Activated CD4-positive, alpha-beta T cell treated with anti-CD3 and anti-CD28 coated beads for 36 hours (primary cell): Measurements from ENCODE around the gene SNPH. TPM values are rescaled to one million over a fixed set of nuclear protein-coding genes. Genes with fewer than 3 reads are reported as not detected.
"Not testable (repeated sequence)": the region's sequence is repeated elsewhere in the genome, so short reads cannot be mapped to it uniquely, and the experiment has no call there.

Experiments used
- ATAC-seq: fragments of 200-7000 bp; cut with Tn5 transposase; one replicate; pipeline ENCODE4 v1.10.0; 2021; ENCODE audit warnings: mild to moderate bottlenecking, moderate library complexity
- CTCF ChIA-PET: fragments of 350-600 bp; sonication (Branson Sonifier 250); formaldehyde crosslinking; loops from one replicate; lab custom pipeline; 2021; ENCODE audit warnings: antibody characterized with exemption; lab: Charles Lee
- POLR2A ChIA-PET: fragments of 350-600 bp; sonication (Branson Sonifier 250); formaldehyde crosslinking; loops from one replicate; lab custom pipeline; 2021; ENCODE audit warnings: antibody characterized with exemption, inconsistent platforms; lab: Charles Lee
- DNase-seq: peaks from one replicate; pipeline ENCODE4 v3.0.0-alpha.2; 2020
- H3K27ac Mint-ChIP-seq: one replicate; pipeline ENCODE4 v1.8.0; 2021; ENCODE audit warnings: mixed read lengths
- H3K27me3 Mint-ChIP-seq: one replicate; pipeline ENCODE4 v1.8.0; 2021; ENCODE audit warnings: mixed read lengths
- H3K36me3 Mint-ChIP-seq: one replicate; pipeline ENCODE4 v1.8.0; 2021; ENCODE audit warnings: low read depth, mixed read lengths
- H3K4me1 Mint-ChIP-seq: one replicate; pipeline ENCODE4 v1.8.0; 2021; ENCODE audit warnings: mixed read lengths
- H3K4me3 Mint-ChIP-seq: one replicate; pipeline ENCODE4 v1.8.0; 2021; ENCODE audit warnings: mild to moderate bottlenecking, moderate library complexity, mixed read lengths
- H3K9me3 Mint-ChIP-seq: one replicate; pipeline ENCODE4 v1.8.0; 2021; ENCODE audit warnings: low read depth, mixed read lengths
- intact Hi-C, 2 experiments: fragments of 100-400 bp; cut with DNase I in 1 of 2; cut with micrococcal nuclease in 1 of 2; formaldehyde crosslinking; loops; one replicate each; pipeline versions ENCODE4 v1.14.2 to v1.15.1; 2022 to 2024; cut with DNase I, micrococcal nuclease
- total RNA-seq, 2 experiments: library from RNA; stranded (reverse); gene quantifications; one replicate each; pipeline ENCODE4 v1.2.3, GENCODE V29; 2021

Gene SNPH, protein sequence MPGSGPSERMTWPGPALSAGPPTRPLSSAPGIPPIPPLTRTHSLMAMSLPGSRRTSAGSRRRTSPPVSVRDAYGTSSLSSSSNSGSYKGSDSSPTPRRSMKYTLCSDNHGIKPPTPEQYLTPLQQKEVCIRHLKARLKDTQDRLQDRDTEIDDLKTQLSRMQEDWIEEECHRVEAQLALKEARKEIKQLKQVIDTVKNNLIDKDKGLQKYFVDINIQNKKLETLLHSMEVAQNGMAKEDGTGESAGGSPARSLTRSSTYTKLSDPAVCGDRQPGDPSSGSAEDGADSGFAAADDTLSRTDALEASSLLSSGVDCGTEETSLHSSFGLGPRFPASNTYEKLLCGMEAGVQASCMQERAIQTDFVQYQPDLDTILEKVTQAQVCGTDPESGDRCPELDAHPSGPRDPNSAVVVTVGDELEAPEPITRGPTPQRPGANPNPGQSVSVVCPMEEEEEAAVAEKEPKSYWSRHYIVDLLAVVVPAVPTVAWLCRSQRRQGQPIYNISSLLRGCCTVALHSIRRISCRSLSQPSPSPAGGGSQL
- 1 to 10 TPM; 2.5 to 2.9 TPM for total RNA-seq

DNA sequence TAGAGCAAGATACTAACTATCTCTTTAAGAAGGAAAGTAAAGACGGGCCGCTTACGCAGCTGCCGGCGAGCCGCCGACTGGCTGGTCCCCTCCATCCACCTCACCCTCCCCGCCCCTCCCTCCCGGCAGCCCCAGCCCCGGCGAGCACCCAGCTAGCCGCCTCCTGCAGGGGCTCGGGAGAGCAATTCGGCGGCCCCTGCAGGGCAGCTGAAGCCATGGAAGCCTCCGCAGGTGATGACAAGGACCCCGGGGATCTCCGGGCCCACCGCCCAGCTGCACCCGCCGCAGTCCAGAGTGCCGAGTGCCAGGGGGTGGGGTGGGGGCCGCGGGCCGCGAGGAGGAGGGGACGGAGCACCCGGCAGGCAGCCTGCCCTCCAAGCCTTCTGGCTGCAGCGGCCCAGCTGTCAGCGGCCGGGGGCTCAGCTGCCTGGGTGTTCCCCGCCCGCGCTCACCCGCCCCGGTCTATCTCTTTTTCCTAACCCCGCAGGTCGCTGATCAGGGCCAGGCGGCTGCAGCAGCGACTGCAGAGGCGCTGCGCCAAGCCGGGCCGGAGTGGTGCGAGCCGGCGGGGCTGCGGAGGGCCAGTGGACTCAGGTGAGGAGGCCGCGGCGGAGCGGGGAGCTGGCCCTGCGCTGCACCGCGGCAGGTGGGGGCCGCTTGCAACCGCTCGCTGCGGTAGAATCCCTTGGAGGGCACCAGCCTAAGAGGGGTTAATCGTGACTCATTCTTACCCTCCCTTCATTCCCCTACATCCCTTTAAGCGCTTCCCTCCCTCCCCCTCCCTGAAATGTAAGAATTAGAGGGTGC is at the start of gene SNPH:
TSS of gene SNPH (plus strand) at position 128 of the 807 bp plus-strand sequence. CDS start 29,946 bp downstream, outside the sequence.
- DNase-seq, result peak; percentile 86
- intact Hi-C loops, result loop anchor here (1.0 to 10.0 kb wide), 5 partner anchors 34 to 468 kb away; partner anchors contain the start of genes NSFL1C (in 1 of the 2) and RAD21L1 (in 1 of the 2)
- H3K4me1 Mint-ChIP-seq, result peaks cover 46% of the 10 kb centered on the region
- H3K9me3 Mint-ChIP-seq, result peaks cover 3% of the 10 kb centered on the region
- H3K27ac Mint-ChIP-seq, result peak within 1 kb of the TSS; percentile 66
- POLR2A ChIA-PET, result interaction anchor here (0.9 kb wide), 1 partner anchor 61 kb away, joined by 3 read pairs; no protein-coding TSS in a partner anchor
- no peaks in the 10 kb centered on the region for H3K27me3 Mint-ChIP-seq
- CTCF ChIA-PET, result interaction anchor here (0.8 to 0.9 kb wide), 2 partner anchors 53 to 158 kb away, joined by 3 read pairs; no protein-coding TSS in a partner anchor
- H3K36me3 Mint-ChIP-seq, result peaks cover 4% of the 10 kb centered on the region
- ATAC-seq, result peak; percentile 91
- H3K4me3 Mint-ChIP-seq, result peak within 1 kb of the TSS; percentile 78

DNA sequence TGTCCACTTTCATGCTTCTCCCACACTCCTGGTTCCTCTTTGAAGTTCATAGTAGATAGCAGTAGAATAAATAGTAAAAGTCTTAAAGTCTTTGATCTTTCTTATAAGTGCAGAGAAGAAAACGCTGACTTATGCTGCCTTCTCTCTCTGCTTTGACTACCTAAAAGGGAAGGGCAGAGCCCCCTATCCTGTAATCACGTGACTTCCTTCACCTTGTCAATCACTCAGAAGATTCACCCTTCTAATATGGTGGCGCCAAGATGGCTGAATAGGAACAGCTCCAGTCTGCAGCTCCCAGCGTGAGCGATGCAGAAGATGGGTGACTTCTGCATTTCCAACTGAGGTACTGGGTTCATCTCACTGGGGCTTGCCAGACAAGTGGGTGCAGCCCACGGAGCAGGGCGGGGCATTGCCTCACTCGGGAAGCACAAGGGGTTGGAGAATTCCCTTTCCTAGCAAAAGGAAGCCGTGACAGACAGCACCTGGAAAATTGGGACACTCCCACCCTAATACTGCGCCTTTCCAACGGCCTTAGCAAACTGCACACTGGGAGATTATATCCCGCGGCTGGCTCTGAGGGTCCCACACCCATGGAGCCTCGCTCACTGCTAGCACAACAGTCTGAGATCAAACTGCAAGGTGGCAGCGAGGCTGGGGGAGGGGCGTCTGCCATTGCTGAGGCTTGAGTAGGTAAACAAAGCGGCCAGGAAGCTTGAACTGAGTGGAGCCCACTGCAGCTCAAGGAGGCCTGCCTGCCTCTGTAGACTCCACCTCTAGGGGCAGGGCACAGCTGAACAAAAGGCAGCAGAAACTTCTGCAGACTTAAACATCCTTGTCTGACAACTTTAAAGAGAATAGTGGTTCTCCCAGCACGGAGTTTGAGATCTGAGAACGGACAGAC is 49.3 kb upstream of the SNPH start:
- intact Hi-C loops, POLR2A ChIA-PET: not testable (repeated sequence)

DNA sequence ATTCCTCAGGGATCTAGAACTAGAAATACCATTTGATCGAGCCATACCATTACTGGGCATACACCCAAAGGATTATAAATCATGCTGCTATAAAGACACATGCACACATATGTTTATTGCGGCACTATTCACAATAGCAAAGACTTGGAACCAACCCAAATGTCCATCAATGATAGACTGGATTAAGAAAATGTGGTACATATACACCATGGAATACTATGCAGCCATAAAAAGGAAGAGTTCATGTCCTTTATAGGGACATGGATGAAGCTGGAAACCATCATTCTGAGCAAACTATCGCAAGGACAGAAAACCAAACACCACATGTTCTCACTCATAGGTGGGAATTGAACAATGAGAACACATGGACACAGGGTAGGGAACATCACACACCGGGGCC is 43.3 kb upstream of the SNPH start:
- intact Hi-C loops, H3K4me3 Mint-ChIP-seq, CTCF ChIA-PET, H3K27me3 Mint-ChIP-seq, H3K27ac Mint-ChIP-seq, ATAC-seq, H3K9me3 Mint-ChIP-seq, DNase-seq, H3K36me3 Mint-ChIP-seq: not testable (repeated sequence)
- POLR2A ChIA-PET, result interaction anchor here (0.7 kb wide), 1 partner anchor 17 kb away, joined by 3 read pairs; no protein-coding TSS in a partner anchor
- peaks cover 13% of the 10 kb centered on the region for H3K4me1 Mint-ChIP-seq

More for the DNA sequence above, 49.3 kb upstream of the SNPH start:
- peaks cover 38% of the 10 kb centered on the region for H3K4me1 Mint-ChIP-seq
- not testable (repeated sequence) for ATAC-seq, DNase-seq, H3K9me3 Mint-ChIP-seq, H3K4me3 Mint-ChIP-seq, H3K36me3 Mint-ChIP-seq, H3K27me3 Mint-ChIP-seq
- H3K27ac Mint-ChIP-seq, result peak overlapping the region; percentile 2
- CTCF ChIA-PET, result interaction anchor here (0.7 kb wide), 1 partner anchor 401 kb away, joined by 4 read pairs; no protein-coding TSS in a partner anchor

DNA sequence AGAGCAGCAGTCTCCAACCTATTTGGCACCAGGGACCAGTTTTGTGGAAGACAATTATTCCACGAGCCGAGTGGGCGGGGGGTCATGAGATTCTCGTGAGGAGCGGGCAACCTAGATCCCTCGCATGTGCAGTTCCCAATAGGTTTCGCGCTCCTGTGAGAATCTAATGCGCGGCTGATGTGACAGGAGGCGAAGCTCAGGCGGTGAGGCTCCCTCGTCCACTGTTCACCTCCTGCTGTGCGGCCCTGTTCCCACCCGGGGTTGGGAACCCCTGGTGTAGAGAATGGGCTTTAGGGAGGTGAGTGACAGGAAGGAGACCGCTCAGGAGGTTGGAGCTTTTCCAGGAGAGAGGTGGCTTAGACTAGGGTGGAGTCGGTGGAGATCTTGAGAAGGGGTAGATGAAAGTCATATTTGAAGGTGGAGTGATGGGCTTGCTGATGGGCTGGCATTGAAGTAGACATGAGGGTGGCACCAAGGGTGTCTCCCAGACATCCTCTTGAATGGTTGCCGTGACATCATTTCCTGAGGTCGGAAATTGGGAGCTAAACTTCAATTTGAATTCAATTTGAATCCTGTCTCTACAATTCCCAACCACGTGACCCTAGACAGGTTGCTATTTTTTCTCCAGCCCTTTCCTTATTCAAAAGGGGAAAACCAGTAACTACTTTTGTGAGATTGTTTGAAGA is 41.7 kb upstream of the SNPH start:
- peaks cover 2% of the 10 kb centered on the region for H3K36me3 Mint-ChIP-seq
- DNase-seq (no peak), ATAC-seq (no peak)
- peaks cover 11% of the 10 kb centered on the region for H3K4me1 Mint-ChIP-seq
- peaks cover 4% of the 10 kb centered on the region for H3K27me3 Mint-ChIP-seq
- peak overlapping the region; percentile 26 for H3K4me3 Mint-ChIP-seq
- no peak overlapping the region for H3K27ac Mint-ChIP-seq
- intact Hi-C loops, result loop anchor here in 1 of 2 experiments (2.0 kb wide), 1 partner anchor 392 kb away; the partner anchor contains the start of gene FAM110A
- ChIA-PET CTCF (interaction anchor here (0.7 to 1.6 kb wide), 4 partner anchors 9 to 70 kb away, joined by 3 to 5 read pairs (median 3); no protein-coding TSS in a partner anchor), POLR2A (no interaction called here)
- H3K9me3 Mint-ChIP-seq, result peaks cover 5% of the 10 kb centered on the region

DNA sequence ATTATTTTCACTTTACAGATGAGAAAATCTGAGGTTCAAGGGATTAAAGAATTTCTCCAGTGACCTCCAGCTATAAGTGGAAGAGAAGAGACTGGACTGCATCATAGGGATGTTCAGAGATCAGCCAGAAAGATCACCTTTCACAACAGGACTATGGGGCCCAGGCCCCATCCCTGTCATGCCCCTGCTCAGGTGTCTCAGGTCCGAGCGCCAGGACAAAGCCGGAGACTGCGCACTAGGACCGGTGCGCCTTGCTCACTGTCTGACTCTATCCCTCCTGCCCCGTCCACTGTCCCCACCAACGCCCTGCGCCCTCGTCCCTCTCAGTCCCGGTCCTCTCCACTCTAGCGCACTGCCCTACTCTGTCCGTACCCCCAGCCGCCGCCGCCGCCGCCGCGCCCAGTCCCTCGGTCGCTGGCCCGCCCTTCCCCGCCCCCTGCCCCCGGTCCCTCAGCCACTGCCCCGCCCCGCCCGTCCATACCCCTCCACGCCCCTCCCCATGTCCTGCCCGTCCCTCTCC is 40.8 kb upstream of the SNPH start:
- ChIA-PET CTCF (interaction anchor here (0.6 to 1.6 kb wide), 4 partner anchors 10 to 109 kb away, joined by 3 to 5 read pairs (median 3); no protein-coding TSS in a partner anchor), POLR2A (no interaction called here)
- ATAC-seq (no peak), DNase-seq (no peak)
- intact Hi-C loops, result loop anchor here (1.0 to 5.0 kb wide), 9 partner anchors 10 to 877 kb away; partner anchors contain the start of genes CSNK2A1 (in 1 of the 2), FAM110A (in 1 of the 2), FKBP1A (in 1 of the 2) and NSFL1C (in 1 of the 2)
- Mint-ChIP-seq H3K36me3 (peaks cover 2% of the 10 kb centered on the region), H3K27ac (no peak overlapping the region), H3K9me3 (peaks cover 5% of the 10 kb centered on the region), H3K4me1 (peaks cover 11% of the 10 kb centered on the region), H3K4me3 (peak overlapping the region; percentile 71), H3K27me3 (peaks cover 9% of the 10 kb centered on the region)

DNA sequence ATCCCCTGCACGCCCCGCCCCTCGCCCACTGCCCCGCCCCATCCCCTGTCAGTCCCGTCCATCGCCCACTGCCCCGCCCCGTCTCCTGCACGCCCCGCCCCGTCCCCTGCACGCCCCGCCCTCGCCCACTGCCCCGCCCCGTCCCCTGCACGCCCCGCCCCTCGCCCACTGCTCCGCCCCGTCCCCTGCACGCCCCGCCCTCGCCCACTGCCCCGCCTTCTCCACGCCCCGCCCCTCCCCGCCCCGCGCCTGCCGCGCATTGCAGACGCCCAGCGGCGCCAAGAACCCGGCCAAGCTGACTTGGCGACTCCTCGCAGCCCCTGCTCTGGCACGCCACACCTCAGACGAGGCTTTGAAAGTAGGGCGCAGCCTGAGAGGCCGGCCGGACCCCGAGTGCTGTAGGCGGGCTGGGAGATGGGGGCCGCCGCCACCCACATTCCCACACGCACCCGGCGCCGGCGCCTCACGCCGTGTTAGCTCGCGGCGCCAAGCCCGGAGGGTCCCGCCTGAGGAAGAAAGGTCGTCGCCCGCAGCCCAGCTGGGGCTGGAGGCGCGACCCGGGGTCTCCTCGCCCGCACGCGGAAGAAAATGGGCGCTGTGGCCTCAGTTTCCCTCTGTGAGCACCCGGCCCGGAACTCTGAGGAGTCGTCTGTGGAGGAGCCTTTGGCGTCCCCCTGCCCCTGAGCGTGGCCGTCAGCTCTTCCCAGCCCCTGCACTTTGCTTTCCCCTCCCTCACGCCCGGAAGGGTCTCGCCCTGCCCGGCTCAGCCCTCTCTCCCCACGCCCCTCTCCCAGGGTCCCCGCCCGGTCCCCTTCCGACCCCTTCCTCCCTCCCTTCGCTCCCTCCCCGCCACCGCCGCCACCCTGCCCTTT is 40.1 kb upstream of the SNPH start, which contains the start of gene RAD21L1:
TSS of gene RAD21L1 (plus strand) at position 262 of the 872 bp plus-strand sequence. CDS start 2,410 bp downstream, outside the sequence.
- POLR2A ChIA-PET, result no interaction called here
- H3K4me1 Mint-ChIP-seq, result peaks cover 11% of the 10 kb centered on the region
- intact Hi-C loops, result loop anchor here (1.0 to 5.0 kb wide), 13 partner anchors 11 to 876 kb away; partner anchors contain the start of genes FKBP1A (in 2 of the 2), CSNK2A1 (in 1 of the 2), FAM110A (in 1 of the 2) and NSFL1C (in 1 of the 2)
- H3K4me3 Mint-ChIP-seq, result peak within 1 kb of the TSS; percentile 75
- peaks cover 5% of the 10 kb centered on the region for H3K9me3 Mint-ChIP-seq
- H3K36me3 Mint-ChIP-seq, result peaks cover 2% of the 10 kb centered on the region
- ATAC-seq (peak; percentile 85), DNase-seq (peak; percentile 94)
- CTCF ChIA-PET, result interaction anchor here (0.6 to 2.3 kb wide), 3 partner anchors 37 to 210 kb away, joined by 3 to 5 read pairs (median 3); no protein-coding TSS in a partner anchor
- peaks cover 9% of the 10 kb centered on the region for H3K27me3 Mint-ChIP-seq
- peak within 1 kb of the TSS; percentile 79 for H3K27ac Mint-ChIP-seq

DNA sequence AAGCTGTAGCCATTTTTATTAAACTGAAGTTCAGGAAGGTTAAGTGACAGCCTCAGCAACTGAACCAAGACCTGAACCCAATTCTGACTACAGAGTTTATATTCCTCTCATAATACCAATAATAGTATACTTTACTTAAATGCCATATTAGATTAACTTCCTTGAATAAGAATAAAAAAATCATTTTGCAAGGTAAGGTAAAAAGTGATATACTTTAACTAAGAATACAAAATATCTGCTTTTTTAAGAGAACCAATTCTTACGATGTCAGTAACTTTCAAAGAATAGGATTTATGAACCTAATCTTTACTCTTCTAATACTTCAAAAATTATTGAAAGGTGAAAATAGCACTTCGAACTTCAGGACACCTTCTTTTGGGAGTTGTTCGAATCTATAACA is 36.6 kb upstream of the SNPH start:
- Mint-ChIP-seq H3K4me3 (no peak overlapping the region), H3K4me1 (peaks cover 13% of the 10 kb centered on the region), H3K27ac (no peak overlapping the region), H3K9me3 (no peaks in the 10 kb centered on the region), H3K27me3 (peaks cover 10% of the 10 kb centered on the region), H3K36me3 (no peaks in the 10 kb centered on the region)
- DNase-seq (no peak), ATAC-seq (no peak)
- CTCF ChIA-PET, result no interaction called here
- POLR2A ChIA-PET, result no interaction called here
- intact Hi-C loops, result loop anchor here (5.0 kb wide), 3 partner anchors 163 to 687 kb away; partner anchors contain the start of genes CSNK2A1 (in 1 of the 2) and FKBP1A (in 1 of the 2)

DNA sequence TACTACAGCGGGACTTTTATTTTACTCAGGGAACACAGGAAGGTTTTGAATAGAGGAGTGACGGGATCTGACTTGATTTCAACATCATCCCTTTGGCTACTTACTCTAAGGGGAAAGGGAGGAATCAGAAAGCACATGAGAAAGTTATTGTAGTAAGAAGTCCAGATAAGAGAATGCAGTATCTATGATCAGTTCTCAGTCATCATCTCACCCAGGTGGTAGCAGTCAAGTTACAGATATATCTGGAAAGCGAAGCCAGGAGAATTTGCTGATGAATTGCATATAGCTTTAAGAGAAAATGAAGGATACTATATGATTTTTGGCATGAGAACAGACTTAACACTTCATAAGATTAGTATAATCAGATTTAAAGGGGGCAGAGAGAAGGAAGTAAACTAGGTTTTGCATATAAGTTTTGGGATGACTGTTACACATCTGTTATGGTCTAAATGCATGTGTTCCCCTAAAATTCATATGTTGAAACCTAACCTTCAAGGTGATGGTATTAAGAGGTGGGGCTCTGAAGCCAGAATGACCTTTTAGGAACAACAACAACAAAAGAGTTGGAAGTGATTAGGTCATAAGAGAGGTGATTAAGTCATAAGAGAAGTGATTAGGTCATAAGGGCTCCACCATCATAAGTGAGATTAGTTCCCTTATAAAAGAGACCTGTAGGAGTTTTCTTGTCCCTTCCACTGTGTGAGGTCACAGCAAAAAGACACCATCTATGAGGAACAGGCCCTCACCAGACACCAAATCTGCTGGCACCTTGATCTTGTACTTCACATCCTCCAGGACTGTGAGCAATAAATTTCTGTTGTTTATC is 33.6 kb upstream of the SNPH start:
- no peaks in the 10 kb centered on the region for H3K36me3 Mint-ChIP-seq
- no peak overlapping the region for H3K4me3 Mint-ChIP-seq
- H3K27me3 Mint-ChIP-seq, result peaks cover 10% of the 10 kb centered on the region
- peak; percentile 23 for ATAC-seq
- no peaks in the 10 kb centered on the region for H3K9me3 Mint-ChIP-seq
- no peak overlapping the region for H3K27ac Mint-ChIP-seq
- ChIA-PET POLR2A (no interaction called here), CTCF (no interaction called here)
- H3K4me1 Mint-ChIP-seq, result peaks cover 2% of the 10 kb centered on the region
- intact Hi-C loops, result no loop called here
- no peak for DNase-seq
